AG04449 (cell line): ENCODE measurements around the gene NPPB.

Experiments
- CTCF ChIA-PET: fragments of 350-600 bp; formaldehyde crosslinking; extraction: SDS; loops from one replicate; lab custom pipeline; 2021; ENCODE audit warnings: antibody characterized with exemption; lab: Yijun Ruan, JAX
- POLR2A ChIA-PET: fragments of 400-600, 350-600 bp; formaldehyde crosslinking; extraction: SDS; loops from one replicate; lab custom pipeline; 2020; ENCODE audit warnings: antibody characterized with exemption, inconsistent platforms; lab: Yijun Ruan, JAX
- DNase-seq: peaks from one replicate; pipeline ENCODE4 v3.0.0-alpha.2; 2010; ENCODE audit warnings: low read depth, low spot score
- H3K4me3 ChIP-seq: 2 replicates; pipeline ENCODE4 v1.5.1; 2011; ENCODE audit warnings: low read depth, mild to moderate bottlenecking, control low read depth, low read length
- CTCF ChIP-seq: IDR thresholded peaks from one replicate; pipeline ENCODE4 v1.5.1; 2011; ENCODE audit warnings: mild to moderate bottlenecking, moderate library complexity, low read length, control low read depth, inconsistent platforms; ENCODE audit not compliant: insufficient read depth; ENCODE audit errors: missing control alignments

Gene NPPB

GRCh38 chr1:11862890-11863289, 4.1 kb upstream of the NPPB start:
- TF ChIP-seq CTCF: no peak
- no peak for DNase-seq
- POLR2A ChIA-PET: interaction anchor here (1.4 kb wide), 1 partner anchor 45 kb away, joined by 5 read pairs; no protein-coding TSS in a partner anchor
- H3K4me3 ChIP-seq: no peak overlapping the region
- CTCF ChIA-PET: interaction anchor here (0.6 to 1.0 kb wide), 2 partner anchors 22 to 31 kb away, joined by 3 to 5 read pairs; no protein-coding TSS in a partner anchor

GRCh38 chr1:11860587-11860986, 1.8 kb upstream of the NPPB start:
- no peak for DNase-seq
- TF ChIP-seq CTCF: no peak
- ChIA-PET CTCF (interaction anchor here (1.3 kb wide), 2 partner anchors 10 to 11 kb away, joined by 4 read pairs; no protein-coding TSS in a partner anchor), POLR2A (no interaction called here)
- no peak overlapping the region for H3K4me3 ChIP-seq

- DNase-seq: no peak
- POLR2A ChIA-PET: no interaction called here
- CTCF ChIA-PET: interaction anchor here (1.0 to 1.3 kb wide), 2 partner anchors 11 to 24 kb away, joined by 3 to 4 read pairs; no protein-coding TSS in a partner anchor
- H3K4me3 ChIP-seq: no peak overlapping the region
- no peak for TF ChIP-seq CTCF
These were observed 1.3 kb upstream of the NPPB start for GRCh38 chr1:11860083-11860482.

GRCh38 chr1:11858968-11859871, 475 bp upstream of the NPPB start:
- H3K4me3 ChIP-seq: no peak overlapping the region
- POLR2A ChIA-PET: no interaction called here
- CTCF ChIA-PET: interaction anchor here (1.0 to 1.3 kb wide), 2 partner anchors 11 to 23 kb away, joined by 3 to 4 read pairs; no protein-coding TSS in a partner anchor
- DNase-seq: no peak
- peak; percentile 67 for TF ChIP-seq CTCF

GRCh38 chr1:11858158-11858557, 587 bp downstream of the NPPB start:
- TF ChIP-seq CTCF: no peak
- ChIA-PET POLR2A (no interaction called here), CTCF (no interaction called here)
- DNase-seq: no peak
- no peak overlapping the region for H3K4me3 ChIP-seq

- ChIA-PET POLR2A (interaction anchor here (0.7 kb wide), 1 partner anchor 51 kb away, joined by 4 read pairs; no protein-coding TSS in a partner anchor), CTCF (interaction anchor here (1.0 to 1.4 kb wide), 3 partner anchors 17 to 35 kb away, joined by 3 to 4 read pairs (median 3); no protein-coding TSS in a partner anchor)
- no peak overlapping the region for H3K4me3 ChIP-seq
- DNase-seq: no peak
- TF ChIP-seq CTCF: no peak
These were observed 1.4 kb downstream of the NPPB start for GRCh38 chr1:11857164-11857851.
